ENCODE data around the gene OR51D1. TPM values are rescaled to one million over a fixed set of nuclear protein-coding genes. Genes with fewer than 3 reads are reported as not detected.

The OR51D1 gene
- total RNA-seq, 4 donors from 2014 or later = not detected

- H3K4me3 ChIP-seq (ENCODE audit: low read depth, poor library complexity, severe bottlenecking) = peak overlapping the region; percentile 52
- 35 to 39% methylated on average over 6 of the region's 6 CpGs for WGBS, 2 donors
- DNase-seq (ENCODE audit: low spot score in 2 of 2) = no peak
- intact Hi-C loops (cut with DNase I; ENCODE audit: low total_unique reads) = no loop called here
- TF ChIP-seq POLR2A (IDR thresholded peaks at IDR 0.05) = no peak
- TF ChIP-seq CTCF (IDR thresholded peaks at IDR 0.05) = no peak
Observed at GRCh38 chr11:4607096-4607495, 30.2 kb upstream of the OR51D1 start.

GRCh38 chr11:4607781-4608666 lies 29.3 kb upstream of the OR51D1 start, which contains the start of gene TRIM68:
TSS of gene TRIM68 (minus strand) at chr11:4608231. CDS start at chr11:4605504, 2,727 bp downstream.
- peak; percentile 94 to 99 for DNase-seq (ENCODE audit: low spot score in 2 of 2)
- H3K4me3 ChIP-seq (ENCODE audit: low read depth, poor library complexity, severe bottlenecking) = peak within 1 kb of the TSS; percentile 52
- no peak for TF ChIP-seq POLR2A (IDR thresholded peaks at IDR 0.05)
- intact Hi-C loops (cut with DNase I; ENCODE audit: low total_unique reads) = no loop called here
- 4 to 6% methylated on average over 26 to 30 of the region's 43 CpGs for WGBS, 2 donors

- intact Hi-C loops (cut with DNase I; ENCODE audit: low total_unique reads) = no loop called here
- 11 to 15% methylated on average over 3 of the region's 3 CpGs for WGBS, 2 donors
- DNase-seq (ENCODE audit: low spot score in 2 of 2) = no peak
- TF ChIP-seq POLR2A (IDR thresholded peaks at IDR 0.05) = no peak
- TF ChIP-seq CTCF (IDR thresholded peaks at IDR 0.05) = no peak
- no peak overlapping the region for H3K4me3 ChIP-seq (ENCODE audit: low read depth, poor library complexity, severe bottlenecking)
Observed at GRCh38 chr11:4610258-4610935, 26.9 kb upstream of the OR51D1 start.

- intact Hi-C loops (cut with DNase I; ENCODE audit: low total_unique reads) = no loop called here
- no peak for DNase-seq (ENCODE audit: low spot score in 2 of 2)
- WGBS, 2 donors = 86 to 91% methylated on average over 2 of the region's 2 CpGs
- no peak overlapping the region for H3K4me3 ChIP-seq (ENCODE audit: low read depth, poor library complexity, severe bottlenecking)
- TF ChIP-seq POLR2A (IDR thresholded peaks at IDR 0.05) (no peak), CTCF (IDR thresholded peaks at IDR 0.05) (no peak)
Observed at GRCh38 chr11:4611986-4612385, 25.3 kb upstream of the OR51D1 start.

GRCh38 chr11:4615856-4616444 lies 21.3 kb upstream of the OR51D1 start:
- intact Hi-C loops (cut with DNase I; ENCODE audit: low total_unique reads) = no loop called here
- H3K4me3 ChIP-seq (ENCODE audit: low read depth, poor library complexity, severe bottlenecking) = no peak overlapping the region
- TF ChIP-seq POLR2A (IDR thresholded peaks at IDR 0.05) (no peak), CTCF (IDR thresholded peaks at IDR 0.05) (no peak)
- DNase-seq (ENCODE audit: low spot score in 2 of 2) = no peak

GRCh38 chr11:4619514-4619913 lies 17.8 kb upstream of the OR51D1 start:
- no peak for DNase-seq (ENCODE audit: low spot score in 2 of 2)
- TF ChIP-seq CTCF (IDR thresholded peaks at IDR 0.05) (no peak), POLR2A (IDR thresholded peaks at IDR 0.05) (no peak)
- WGBS, 2 donors = 76 to 84% methylated on average over 9 of the region's 9 CpGs
- intact Hi-C loops (cut with DNase I; ENCODE audit: low total_unique reads) = no loop called here
- no peak overlapping the region for H3K4me3 ChIP-seq (ENCODE audit: low read depth, poor library complexity, severe bottlenecking)

Data from lower leg skin (tissue), 4 donors.